ENCODE measurements around the gene FXN.

DNA sequence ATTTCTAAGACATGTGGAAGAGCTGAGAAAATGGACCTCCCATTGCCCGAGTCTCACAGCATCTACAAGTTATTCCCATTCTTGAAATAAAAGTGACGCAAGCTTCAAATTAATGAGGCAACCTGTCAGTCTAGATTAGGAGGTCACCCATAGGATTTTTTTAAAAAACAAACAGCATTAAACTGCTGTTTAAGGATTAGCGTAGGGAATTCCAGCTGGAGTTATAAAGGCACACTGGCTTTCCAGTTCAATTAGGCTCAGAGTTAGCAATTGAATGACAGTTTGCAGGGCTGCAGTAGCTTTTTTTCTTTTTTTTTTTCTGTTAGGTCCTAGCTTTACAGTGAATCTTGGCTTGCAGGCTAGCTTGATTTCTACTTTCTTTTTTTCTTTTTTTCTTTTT, 37.9 kb upstream of the FXN start:
- TF ChIP-seq EZH2 (IDR thresholded peaks at IDR 0.05) (no peak), EZH2phosphoT487 (IDR thresholded peaks at IDR 0.05) (no peak)
- TF ChIP-seq, protein P1, sequence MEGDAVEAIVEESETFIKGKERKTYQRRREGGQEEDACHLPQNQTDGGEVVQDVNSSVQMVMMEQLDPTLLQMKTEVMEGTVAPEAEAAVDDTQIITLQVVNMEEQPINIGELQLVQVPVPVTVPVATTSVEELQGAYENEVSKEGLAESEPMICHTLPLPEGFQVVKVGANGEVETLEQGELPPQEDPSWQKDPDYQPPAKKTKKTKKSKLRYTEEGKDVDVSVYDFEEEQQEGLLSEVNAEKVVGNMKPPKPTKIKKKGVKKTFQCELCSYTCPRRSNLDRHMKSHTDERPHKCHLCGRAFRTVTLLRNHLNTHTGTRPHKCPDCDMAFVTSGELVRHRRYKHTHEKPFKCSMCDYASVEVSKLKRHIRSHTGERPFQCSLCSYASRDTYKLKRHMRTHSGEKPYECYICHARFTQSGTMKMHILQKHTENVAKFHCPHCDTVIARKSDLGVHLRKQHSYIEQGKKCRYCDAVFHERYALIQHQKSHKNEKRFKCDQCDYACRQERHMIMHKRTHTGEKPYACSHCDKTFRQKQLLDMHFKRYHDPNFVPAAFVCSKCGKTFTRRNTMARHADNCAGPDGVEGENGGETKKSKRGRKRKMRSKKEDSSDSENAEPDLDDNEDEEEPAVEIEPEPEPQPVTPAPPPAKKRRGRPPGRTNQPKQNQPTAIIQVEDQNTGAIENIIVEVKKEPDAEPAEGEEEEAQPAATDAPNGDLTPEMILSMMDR (IDR thresholded peaks at IDR 0.05): no peak

All from neural progenitor cell (in vitro differentiated cells).